ENCODE measurements around the gene HAT1. TPM values are rescaled to one million over a fixed set of nuclear protein-coding genes. Genes with fewer than 3 reads are reported as not detected.

The HAT1 gene
- polyA plus RNA-seq, 1 donor from 2014 or later = 49.0 TPM

- no peak overlapping the region for H3K27ac Mint-ChIP-seq
- no peaks in the 10 kb centered on the region for H3K9me3 Mint-ChIP-seq
- H3K4me3 Mint-ChIP-seq = no peak overlapping the region
- H3K36me3 Mint-ChIP-seq = no peaks in the 10 kb centered on the region
- no peaks in the 10 kb centered on the region for H3K27me3 Mint-ChIP-seq
- H3K4me1 Mint-ChIP-seq = peaks cover 9 to 13% (median 11%) of the 10 kb centered on the region in 3 donors
Measured at GRCh38 chr2:172012677-172013391, 90.6 kb downstream of the HAT1 start.

GRCh38 chr2:172013396-172013795, 91.1 kb downstream of the HAT1 start:
- no peaks in the 10 kb centered on the region for H3K9me3 Mint-ChIP-seq
- no peak overlapping the region for H3K4me3 Mint-ChIP-seq
- H3K27me3 Mint-ChIP-seq = no peaks in the 10 kb centered on the region
- peaks cover 9 to 13% (median 11%) of the 10 kb centered on the region in 3 donors for H3K4me1 Mint-ChIP-seq
- H3K36me3 Mint-ChIP-seq = no peaks in the 10 kb centered on the region
- no peak overlapping the region for H3K27ac Mint-ChIP-seq

DNA sequence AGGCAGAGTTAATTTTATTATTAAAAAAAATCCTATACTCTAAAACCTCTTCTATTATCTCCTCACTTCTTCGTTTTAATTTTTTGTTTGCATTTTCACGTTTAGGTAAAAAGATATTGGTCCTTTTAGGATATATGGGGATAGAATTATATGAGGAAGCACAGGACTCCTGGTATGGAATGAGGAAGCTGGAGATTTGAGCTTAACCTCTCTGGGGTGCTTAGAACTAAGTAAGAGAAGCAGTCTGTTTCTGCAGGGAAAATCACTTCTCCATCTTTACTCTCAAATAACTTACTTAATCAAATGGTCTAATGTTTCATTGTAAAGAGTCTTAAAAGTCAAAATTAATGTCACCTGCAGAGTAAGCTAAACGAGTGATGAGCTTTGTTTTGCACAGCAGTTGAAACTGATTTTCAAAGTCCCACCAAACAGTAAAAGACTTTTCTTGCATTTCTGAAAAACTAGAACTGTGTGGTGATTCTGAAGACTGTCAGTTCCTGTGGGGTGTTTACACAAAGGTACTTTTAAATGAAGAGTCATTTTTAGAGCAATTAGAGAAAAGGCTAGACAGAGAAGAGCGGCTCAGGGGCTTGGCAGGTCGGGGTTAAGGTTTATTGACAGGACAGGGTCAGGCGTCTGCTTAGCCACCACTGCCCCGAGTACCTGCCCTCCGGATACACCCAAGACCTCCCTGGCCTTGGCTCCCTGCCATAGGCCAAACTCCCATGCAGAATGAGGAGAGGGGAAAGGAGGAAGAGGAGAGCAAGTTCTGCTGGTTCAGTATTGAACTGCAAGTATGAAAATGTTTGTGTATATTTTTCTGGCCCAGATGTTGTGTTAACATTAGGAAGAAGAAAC, 99.0 kb downstream of the HAT1 start:
- H3K36me3 Mint-ChIP-seq = peaks cover 6% of the 10 kb centered on the region
- H3K27ac Mint-ChIP-seq = no peak overlapping the region
- H3K4me3 Mint-ChIP-seq = no peak overlapping the region
- no peaks in the 10 kb centered on the region for H3K9me3 Mint-ChIP-seq
- peaks cover 0 to 4% (median 2%) of the 10 kb centered on the region in 3 donors for H3K4me1 Mint-ChIP-seq
- no peaks in the 10 kb centered on the region for H3K27me3 Mint-ChIP-seq

- H3K4me1 Mint-ChIP-seq = peaks cover 0 to 4% (median 2%) of the 10 kb centered on the region in 3 donors
- H3K9me3 Mint-ChIP-seq = no peaks in the 10 kb centered on the region
- H3K27ac Mint-ChIP-seq = no peak overlapping the region
- H3K36me3 Mint-ChIP-seq = peaks cover 6% of the 10 kb centered on the region
- no peaks in the 10 kb centered on the region for H3K27me3 Mint-ChIP-seq
- no peak overlapping the region for H3K4me3 Mint-ChIP-seq
Measured at GRCh38 chr2:172021955-172022354, 99.7 kb downstream of the HAT1 start.

- H3K36me3 Mint-ChIP-seq = peaks cover 6% of the 10 kb centered on the region
- no peaks in the 10 kb centered on the region for H3K27me3 Mint-ChIP-seq
- no peaks in the 10 kb centered on the region for H3K9me3 Mint-ChIP-seq
- H3K4me3 Mint-ChIP-seq = no peak overlapping the region
- peaks cover 0 to 1% (median 0%) of the 10 kb centered on the region in 3 donors for H3K4me1 Mint-ChIP-seq
- no peak overlapping the region for H3K27ac Mint-ChIP-seq
Measured at GRCh38 chr2:172031536-172031935, 109.3 kb downstream of the HAT1 start.

Other genes with a start within 250 kb of the HAT1 start
- 28.3 TPM for gene DYNC1I2, start 235.0 kb upstream of the HAT1 start, polyA plus RNA-seq
- 14.0 TPM for gene SLC25A12, start 28.2 kb upstream of the HAT1 start, polyA plus RNA-seq
- 3.6 TPM for gene METAP1D, start 77.5 kb downstream of the HAT1 start, polyA plus RNA-seq
- not detected for gene DLX1, start 163.0 kb downstream of the HAT1 start, polyA plus RNA-seq
- not detected for gene DLX2, start 180.4 kb downstream of the HAT1 start, polyA plus RNA-seq

Data from IgD-negative memory B cell (primary cell).